Hematopoietic multipotent progenitor cell treated with erythropoietin and hydrocortisone succinate and interleukin-3 and kit ligand, for 15 days (in vitro differentiated cells): ENCODE measurements around the gene FAM3D.

ENCODE experiments used
- DNase-seq: peaks from one replicate; pipeline ENCODE4 v3.0.0-alpha.2; 2015; ENCODE audit warnings: low spot score

The FAM3D gene

GRCh38 chr3:58626841-58627569, 39.6 kb downstream of the FAM3D start:
- no peak for DNase-seq

- no peak for DNase-seq
Observed at GRCh38 chr3:58625196-58625824, 41.3 kb downstream of the FAM3D start.

GRCh38 chr3:58624550-58624949, 42.0 kb downstream of the FAM3D start:
- DNase-seq = no peak

- no peak for DNase-seq
Observed at GRCh38 chr3:58623961-58624360, 42.6 kb downstream of the FAM3D start.

- no peak for DNase-seq
Observed at GRCh38 chr3:58623478-58623877, 43.1 kb downstream of the FAM3D start.

GRCh38 chr3:58622892-58623291, 43.7 kb downstream of the FAM3D start:
- no peak for DNase-seq

- no peak for DNase-seq
Observed at GRCh38 chr3:58622436-58622835, 44.1 kb downstream of the FAM3D start.

- no peak for DNase-seq
Observed at GRCh38 chr3:58621086-58621830, 45.3 kb downstream of the FAM3D start.

GRCh38 chr3:58620421-58620820, 46.2 kb downstream of the FAM3D start:
- DNase-seq = no peak

- DNase-seq = no peak
Observed at GRCh38 chr3:58617338-58617761, 49.2 kb downstream of the FAM3D start.

- no peak for DNase-seq
Observed at GRCh38 chr3:58613236-58614132, 53.1 kb downstream of the FAM3D start.

- DNase-seq = no peak
Observed at GRCh38 chr3:58612830-58613229, 53.7 kb downstream of the FAM3D start.

GRCh38 chr3:58609990-58610389, 56.6 kb downstream of the FAM3D start:
- DNase-seq = no peak

GRCh38 chr3:58608648-58609047, 57.9 kb downstream of the FAM3D start:
- DNase-seq = no peak

- DNase-seq = no peak
Observed at GRCh38 chr3:58607816-58608215, 58.8 kb downstream of the FAM3D start.

- DNase-seq = no peak
Observed at GRCh38 chr3:58606693-58607092, 59.9 kb downstream of the FAM3D start.

GRCh38 chr3:58604031-58604430, 62.5 kb downstream of the FAM3D start:
- no peak for DNase-seq

- DNase-seq = no peak
Observed at GRCh38 chr3:58603606-58604005, 63.0 kb downstream of the FAM3D start.

- DNase-seq = no peak
Observed at GRCh38 chr3:58597770-58598310, 68.7 kb downstream of the FAM3D start.

GRCh38 chr3:58596834-58597518, 69.6 kb downstream of the FAM3D start:
- DNase-seq = no peak

GRCh38 chr3:58594117-58594516, 72.5 kb downstream of the FAM3D start:
- DNase-seq = no peak
